ENCODE results near the gene GNA12.

Gene GNA12

GRCh38 chr7:2713978-2714377 lies 130.1 kb downstream of the GNA12 start:
- H3K27ac Mint-ChIP-seq (ENCODE audit: low read depth): peak overlapping the region; percentile 8
- ATAC-seq (replicated peaks; ENCODE audit: extremely low read depth, poor library complexity, severe bottlenecking): no peak
- H3K4me3 Mint-ChIP-seq: no peak overlapping the region
- peaks cover 12% of the 10 kb centered on the region for H3K36me3 Mint-ChIP-seq (ENCODE audit: insufficient read depth)
- no peak for DNase-seq (ENCODE audit: low spot score in 2 of 2)
- H3K4me1 Mint-ChIP-seq: peaks cover 51% of the 10 kb centered on the region
- H3K27me3 Mint-ChIP-seq: no peaks in the 10 kb centered on the region
- H3K9me3 Mint-ChIP-seq: no peaks in the 10 kb centered on the region

- ATAC-seq (replicated peaks; ENCODE audit: extremely low read depth, poor library complexity, severe bottlenecking) (no peak), DNase-seq (ENCODE audit: low spot score in 2 of 2) (no peak)
- Mint-ChIP-seq H3K27ac (ENCODE audit: low read depth) (peak overlapping the region; percentile 8), H3K36me3 (ENCODE audit: insufficient read depth) (peaks cover 12% of the 10 kb centered on the region), H3K4me1 (peaks cover 46% of the 10 kb centered on the region), H3K9me3 (no peaks in the 10 kb centered on the region), H3K4me3 (no peak overlapping the region), H3K27me3 (no peaks in the 10 kb centered on the region)
These were observed 130.7 kb downstream of the GNA12 start for GRCh38 chr7:2713370-2713769.

GRCh38 chr7:2711895-2712675 lies 132.0 kb downstream of the GNA12 start:
- Mint-ChIP-seq H3K4me3 (no peak overlapping the region), H3K27ac (ENCODE audit: low read depth) (peak overlapping the region; percentile 10), H3K4me1 (peaks cover 43% of the 10 kb centered on the region), H3K36me3 (ENCODE audit: insufficient read depth) (peaks cover 14% of the 10 kb centered on the region), H3K9me3 (no peaks in the 10 kb centered on the region), H3K27me3 (no peaks in the 10 kb centered on the region)
- ATAC-seq (replicated peaks; ENCODE audit: extremely low read depth, poor library complexity, severe bottlenecking) (no peak), DNase-seq (ENCODE audit: low spot score in 2 of 2) (no peak)

- Mint-ChIP-seq H3K9me3 (no peaks in the 10 kb centered on the region), H3K27me3 (no peaks in the 10 kb centered on the region), H3K36me3 (ENCODE audit: insufficient read depth) (peaks cover 14% of the 10 kb centered on the region), H3K4me3 (peak overlapping the region; percentile 82), H3K4me1 (peaks cover 34% of the 10 kb centered on the region), H3K27ac (ENCODE audit: low read depth) (peak overlapping the region; percentile 81)
- peak; percentile 51 for ATAC-seq (replicated peaks; ENCODE audit: extremely low read depth, poor library complexity, severe bottlenecking)
- DNase-seq (ENCODE audit: low spot score in 2 of 2): peak in 1 of 2 donors; percentile 54
These were observed 133.1 kb downstream of the GNA12 start for GRCh38 chr7:2710901-2711551.

GRCh38 chr7:2710286-2710655 lies 133.8 kb downstream of the GNA12 start:
- Mint-ChIP-seq H3K4me3 (peak overlapping the region; percentile 82), H3K36me3 (ENCODE audit: insufficient read depth) (peaks cover 14% of the 10 kb centered on the region), H3K4me1 (peaks cover 29% of the 10 kb centered on the region), H3K27me3 (no peaks in the 10 kb centered on the region), H3K9me3 (no peaks in the 10 kb centered on the region), H3K27ac (ENCODE audit: low read depth) (peak overlapping the region; percentile 81)
- peak; percentile 49 to 59 for DNase-seq (ENCODE audit: low spot score in 2 of 2)
- peak; percentile 75 for ATAC-seq (replicated peaks; ENCODE audit: extremely low read depth, poor library complexity, severe bottlenecking)

- peak; percentile 74 for ATAC-seq (replicated peaks; ENCODE audit: extremely low read depth, poor library complexity, severe bottlenecking)
- H3K27ac Mint-ChIP-seq (ENCODE audit: low read depth): peak overlapping the region; percentile 81
- no peaks in the 10 kb centered on the region for H3K9me3 Mint-ChIP-seq
- H3K36me3 Mint-ChIP-seq (ENCODE audit: insufficient read depth): peaks cover 11% of the 10 kb centered on the region
- no peaks in the 10 kb centered on the region for H3K27me3 Mint-ChIP-seq
- peak overlapping the region; percentile 82 for H3K4me3 Mint-ChIP-seq
- peak; percentile 73 to 74 for DNase-seq (ENCODE audit: low spot score in 2 of 2)
- peaks cover 23% of the 10 kb centered on the region for H3K4me1 Mint-ChIP-seq
These were observed 134.4 kb downstream of the GNA12 start for GRCh38 chr7:2709553-2710285.

- Mint-ChIP-seq H3K4me3 (no peak overlapping the region), H3K27me3 (no peaks in the 10 kb centered on the region), H3K27ac (ENCODE audit: low read depth) (no peak overlapping the region), H3K4me1 (peaks cover 23% of the 10 kb centered on the region), H3K9me3 (no peaks in the 10 kb centered on the region), H3K36me3 (ENCODE audit: insufficient read depth) (peaks cover 11% of the 10 kb centered on the region)
- ATAC-seq (replicated peaks; ENCODE audit: extremely low read depth, poor library complexity, severe bottlenecking) (no peak), DNase-seq (ENCODE audit: low spot score in 2 of 2) (no peak)
These were observed 135.4 kb downstream of the GNA12 start for GRCh38 chr7:2708547-2709310.

- peaks cover 23% of the 10 kb centered on the region for H3K4me1 Mint-ChIP-seq
- no peak overlapping the region for H3K4me3 Mint-ChIP-seq
- H3K36me3 Mint-ChIP-seq (ENCODE audit: insufficient read depth): peaks cover 11% of the 10 kb centered on the region
- no peaks in the 10 kb centered on the region for H3K27me3 Mint-ChIP-seq
- ATAC-seq (replicated peaks; ENCODE audit: extremely low read depth, poor library complexity, severe bottlenecking) (no peak), DNase-seq (ENCODE audit: low spot score in 2 of 2) (no peak)
- no peak overlapping the region for H3K27ac Mint-ChIP-seq (ENCODE audit: low read depth)
- H3K9me3 Mint-ChIP-seq: no peaks in the 10 kb centered on the region
These were observed 136.1 kb downstream of the GNA12 start for GRCh38 chr7:2708041-2708440.

- peaks cover 24% of the 10 kb centered on the region for H3K4me1 Mint-ChIP-seq
- H3K4me3 Mint-ChIP-seq: no peak overlapping the region
- H3K36me3 Mint-ChIP-seq (ENCODE audit: insufficient read depth): peaks cover 11% of the 10 kb centered on the region
- no peaks in the 10 kb centered on the region for H3K9me3 Mint-ChIP-seq
- H3K27ac Mint-ChIP-seq (ENCODE audit: low read depth): no peak overlapping the region
- ATAC-seq (replicated peaks; ENCODE audit: extremely low read depth, poor library complexity, severe bottlenecking) (no peak), DNase-seq (ENCODE audit: low spot score in 2 of 2) (no peak)
- H3K27me3 Mint-ChIP-seq: no peaks in the 10 kb centered on the region
These were observed 136.6 kb downstream of the GNA12 start for GRCh38 chr7:2707481-2707880.

- no peak for DNase-seq (ENCODE audit: low spot score in 2 of 2)
- Mint-ChIP-seq H3K27ac (ENCODE audit: low read depth) (peak overlapping the region; percentile 53), H3K27me3 (no peaks in the 10 kb centered on the region), H3K4me1 (peaks cover 29% of the 10 kb centered on the region), H3K9me3 (no peaks in the 10 kb centered on the region), H3K36me3 (ENCODE audit: insufficient read depth) (peaks cover 11% of the 10 kb centered on the region), H3K4me3 (no peak overlapping the region)
- no peak for ATAC-seq (replicated peaks; ENCODE audit: extremely low read depth, poor library complexity, severe bottlenecking)
These were observed 137.4 kb downstream of the GNA12 start for GRCh38 chr7:2706685-2707126.

GRCh38 chr7:2705371-2706096 lies 138.6 kb downstream of the GNA12 start:
- no peak for ATAC-seq (replicated peaks; ENCODE audit: extremely low read depth, poor library complexity, severe bottlenecking)
- Mint-ChIP-seq H3K9me3 (no peaks in the 10 kb centered on the region), H3K27ac (ENCODE audit: low read depth) (no peak overlapping the region), H3K27me3 (no peaks in the 10 kb centered on the region), H3K36me3 (ENCODE audit: insufficient read depth) (peaks cover 7% of the 10 kb centered on the region), H3K4me1 (peaks cover 22% of the 10 kb centered on the region), H3K4me3 (no peak overlapping the region)
- no peak for DNase-seq (ENCODE audit: low spot score in 2 of 2)

- no peak overlapping the region for H3K4me3 Mint-ChIP-seq
- H3K9me3 Mint-ChIP-seq: no peaks in the 10 kb centered on the region
- ATAC-seq (replicated peaks; ENCODE audit: extremely low read depth, poor library complexity, severe bottlenecking): no peak
- H3K36me3 Mint-ChIP-seq (ENCODE audit: insufficient read depth): peaks cover 8% of the 10 kb centered on the region
- H3K4me1 Mint-ChIP-seq: peaks cover 35% of the 10 kb centered on the region
- no peak for DNase-seq (ENCODE audit: low spot score in 2 of 2)
- no peaks in the 10 kb centered on the region for H3K27me3 Mint-ChIP-seq
- no peak overlapping the region for H3K27ac Mint-ChIP-seq (ENCODE audit: low read depth)
These were observed 141.5 kb downstream of the GNA12 start for GRCh38 chr7:2702594-2702957.

Measured in central memory CD8-positive, alpha-beta T cell (primary cell).